Medulla oblongata (tissue), 1 donor: ENCODE results near the gene LCT.
"Not testable (repeated sequence)": the region's sequence is repeated elsewhere in the genome, so short reads cannot be mapped to it uniquely, and the experiment has no call there.

ENCODE experiments used
- DNase-seq: peaks from one replicate; pipeline ENCODE4 v3.0.0-alpha.2; 2015; ENCODE audit errors: extremely low spot score

LCT gene

GRCh38 chr2:135836596-135837270 is at the start of gene LCT:
LCT (minus strand) TSS chr2:135837184; CDS start chr2:135837169, 15 bp downstream.
- DNase-seq = no peak

- no peak for DNase-seq
Measured at GRCh38 chr2:135885709-135886108, 48.7 kb upstream of the LCT start.

- DNase-seq = no peak
Measured at GRCh38 chr2:135882415-135882814, 45.4 kb upstream of the LCT start.

- DNase-seq = not testable (repeated sequence)
Measured at GRCh38 chr2:135876770-135877169, 39.8 kb upstream of the LCT start.

- DNase-seq = peak; percentile 98
Measured at GRCh38 chr2:135876066-135876711, 39.2 kb upstream of the LCT start, which contains the start of gene MCM6. MCM6 (minus strand) TSS chr2:135876443; CDS start chr2:135876365, 78 bp downstream.

GRCh38 chr2:135875491-135876065 is 38.6 kb upstream of the LCT start:
- DNase-seq = peak; percentile 26

GRCh38 chr2:135874777-135875365 is 37.9 kb upstream of the LCT start:
- DNase-seq = no peak

DNA sequence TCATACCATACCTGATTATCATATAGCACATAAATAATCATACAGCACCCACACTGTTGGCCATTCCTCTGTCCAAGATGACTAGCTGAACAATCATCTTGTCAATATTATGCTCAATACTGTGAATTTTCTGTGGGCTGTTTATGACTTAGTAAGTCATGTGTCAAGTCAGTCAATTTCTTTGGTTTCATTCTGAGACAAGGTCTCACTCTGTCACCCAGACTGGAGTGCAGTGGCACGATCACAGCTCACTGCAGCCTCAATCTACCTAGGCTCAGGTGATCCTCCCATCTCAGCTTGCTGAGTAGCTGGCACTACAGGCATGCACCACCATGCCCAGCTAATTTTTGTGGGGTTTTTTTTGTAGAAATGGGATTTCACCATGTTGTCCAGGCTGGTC is 33.6 kb upstream of the LCT start:
- no peak for DNase-seq

DNA sequence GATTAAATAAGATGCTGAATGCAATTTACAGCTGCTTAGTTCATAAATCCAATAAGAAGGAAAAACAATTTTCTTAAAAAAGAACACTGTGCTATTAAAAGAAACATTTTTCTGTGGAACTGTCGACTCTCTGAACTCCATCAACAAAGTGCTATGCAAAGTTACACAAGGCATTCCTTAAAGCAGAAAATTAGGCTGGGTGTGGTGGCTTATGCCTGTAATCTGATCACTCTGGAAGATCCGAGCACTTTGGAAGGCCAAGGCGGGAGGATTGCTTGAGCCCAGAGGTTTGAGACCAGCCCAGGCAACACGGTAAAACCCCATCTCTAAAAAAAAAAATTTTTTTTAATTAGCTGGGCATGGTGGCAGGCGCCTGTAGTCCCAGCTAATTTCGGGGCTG is 26.2 kb upstream of the LCT start:
- DNase-seq = no peak

DNA sequence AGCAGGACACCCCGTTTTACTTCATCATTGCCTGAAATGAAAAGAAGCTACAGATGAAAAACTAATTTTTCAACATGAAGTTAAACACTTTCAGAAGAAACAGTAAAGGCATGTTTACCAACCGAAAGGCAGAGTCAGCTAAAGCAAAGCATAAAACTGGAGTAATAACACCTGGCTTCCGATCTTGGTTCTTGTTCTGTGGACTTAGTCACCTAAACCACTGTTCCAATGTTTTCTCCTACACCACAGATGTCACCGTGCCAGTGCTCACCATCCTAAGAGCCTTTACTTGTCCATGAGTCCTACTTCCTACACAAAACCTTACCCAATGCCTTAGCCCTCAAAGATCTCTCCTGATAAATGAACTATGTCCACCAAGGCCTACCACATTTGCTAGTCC is 25.7 kb upstream of the LCT start:
- DNase-seq = no peak

- DNase-seq = no peak
Measured at GRCh38 chr2:135853401-135853800, 16.4 kb upstream of the LCT start.

DNA sequence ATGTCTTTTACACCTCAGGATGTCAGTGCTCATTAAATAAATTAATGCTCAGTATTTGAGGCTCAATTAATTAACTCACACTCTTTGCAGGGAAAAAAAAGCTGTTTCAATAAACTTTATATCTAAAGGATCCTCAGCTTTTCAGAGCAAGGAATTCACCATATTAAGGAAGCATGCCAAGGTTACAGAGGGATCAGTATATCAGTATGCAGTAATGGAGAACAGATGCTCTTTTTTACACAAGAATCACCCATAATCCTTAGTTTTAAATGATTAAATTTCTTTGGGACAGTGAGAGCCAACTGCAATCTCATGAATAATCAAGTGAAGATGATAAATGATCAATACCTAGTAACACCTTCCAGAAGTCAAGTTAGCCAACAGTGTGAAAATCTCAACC is 14.9 kb upstream of the LCT start:
- no peak for DNase-seq

- DNase-seq = no peak
Measured at GRCh38 chr2:135850892-135851668, 14.1 kb upstream of the LCT start.

DNA sequence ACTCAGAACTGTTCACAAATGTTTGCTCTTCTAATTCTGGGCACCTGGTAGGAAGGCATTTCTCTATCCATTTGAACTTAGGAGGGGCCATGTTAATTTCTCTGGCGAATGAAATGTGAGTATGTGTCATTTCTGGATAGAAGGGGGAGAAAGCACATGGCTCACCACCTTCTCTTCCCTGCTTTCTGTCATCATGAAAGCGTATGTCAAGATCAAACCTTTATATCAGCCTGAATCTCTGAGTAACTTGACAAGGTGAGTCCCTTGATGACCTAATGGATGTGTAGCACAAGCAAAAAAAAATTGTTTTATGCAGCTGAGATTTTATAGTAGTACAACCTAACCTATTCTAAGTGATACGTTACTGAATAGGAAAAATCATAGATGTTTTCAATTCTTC is 12.1 kb upstream of the LCT start:
- DNase-seq = no peak

GRCh38 chr2:135845997-135846396 is 9.0 kb upstream of the LCT start:
- no peak for DNase-seq

DNA sequence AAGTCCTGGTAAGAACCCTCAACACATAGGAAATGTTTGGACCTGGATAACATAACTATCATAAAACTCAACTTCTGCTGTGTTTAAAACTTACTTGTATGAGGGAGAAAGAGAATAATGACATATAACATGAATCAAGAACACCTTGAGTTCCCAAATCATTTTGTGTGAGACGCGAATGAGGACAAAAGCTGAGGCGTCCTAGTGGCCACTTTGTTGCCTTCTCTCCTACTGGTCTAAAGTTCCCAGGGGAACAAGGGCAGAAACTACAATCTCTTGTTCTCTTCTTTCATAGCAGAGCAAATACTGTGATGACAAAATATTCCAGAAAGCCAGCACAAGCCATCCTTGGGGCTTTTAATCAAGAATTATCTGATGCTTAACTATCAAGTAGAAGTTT is 8.3 kb upstream of the LCT start:
- DNase-seq = no peak

GRCh38 chr2:135844301-135844895 is 7.4 kb upstream of the LCT start:
- DNase-seq = no peak

DNA sequence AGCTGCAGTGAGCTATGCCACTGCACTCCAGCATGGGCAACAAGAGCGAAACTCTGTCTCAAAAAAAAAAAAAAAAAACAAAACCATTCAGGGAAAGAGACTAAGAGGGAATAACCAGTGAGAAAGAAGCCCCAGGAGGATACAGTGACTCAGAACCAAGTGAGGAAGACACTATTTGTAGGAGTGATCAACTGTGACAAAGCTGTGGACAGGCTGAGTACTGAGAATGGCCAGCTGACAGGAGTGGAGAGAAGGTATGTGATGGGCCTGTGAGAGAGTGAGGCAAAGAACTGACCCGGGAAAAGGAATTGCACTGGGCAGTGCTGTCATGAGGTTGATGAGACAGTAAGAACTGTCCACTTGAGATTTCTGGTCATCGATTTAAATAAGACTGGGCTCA is 6.7 kb upstream of the LCT start:
- no peak for DNase-seq

GRCh38 chr2:135840601-135841000 is 3.6 kb upstream of the LCT start:
- peak; percentile 20 for DNase-seq

- DNase-seq = peak; percentile 6
Measured at GRCh38 chr2:135839713-135840112, 2.7 kb upstream of the LCT start.

DNA sequence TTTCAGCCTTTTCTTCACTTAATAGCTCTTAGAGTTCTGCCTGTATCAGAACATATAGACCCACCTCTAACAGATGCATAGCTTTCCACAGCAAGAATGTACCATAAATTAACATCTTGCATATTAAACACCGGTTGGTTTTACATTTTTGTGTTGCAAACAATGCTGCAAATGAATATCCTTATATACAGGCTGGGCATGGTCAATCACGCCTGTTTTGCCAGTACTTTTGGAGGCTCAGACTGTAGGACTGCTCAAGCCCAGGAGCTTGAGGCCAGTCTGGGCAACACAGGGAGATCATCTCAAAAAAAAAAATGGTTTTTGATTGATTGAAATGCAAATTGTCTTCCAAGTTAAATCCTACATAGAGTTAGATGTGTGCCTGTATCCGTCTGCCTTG is 1.5 kb upstream of the LCT start:
- DNase-seq = no peak

DNA sequence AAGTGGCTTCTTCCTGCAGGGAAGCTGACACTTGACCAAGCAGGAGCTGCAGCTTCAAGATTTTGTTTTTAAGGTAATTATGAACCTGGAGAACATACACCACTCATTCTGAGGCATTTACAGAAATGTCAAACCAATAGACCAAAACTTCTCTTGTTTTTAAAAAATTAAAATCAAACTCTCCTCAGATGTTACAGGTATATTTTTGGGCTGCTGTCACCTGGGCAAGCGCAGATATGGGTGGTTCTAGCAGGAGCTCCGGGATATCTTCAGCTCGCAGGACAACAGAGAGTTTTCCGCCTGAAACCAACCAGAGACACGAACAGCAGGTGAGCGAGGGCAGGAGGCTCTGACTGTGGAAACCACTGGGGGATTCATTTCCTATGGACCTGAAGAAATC is 4.1 kb downstream of the LCT start:
- DNase-seq = no peak
